Measurements from ENCODE around the gene VSNL1.

VSNL1 gene

GRCh38 chr2:17540093-17540812 is at the start of gene VSNL1:
Gene VSNL1 (plus strand): TSS chr2:17540696. CDS start chr2:17592075, 51,379 bp downstream.
- DNase-seq, result no peak

GRCh38 chr2:17495590-17495989 is 44.9 kb upstream of the VSNL1 start:
- DNase-seq, result no peak

GRCh38 chr2:17497718-17498117 is 42.8 kb upstream of the VSNL1 start:
- no peak for DNase-seq

GRCh38 chr2:17506736-17507616 is 33.5 kb upstream of the VSNL1 start:
- no peak for DNase-seq

- no peak for DNase-seq
Observed at GRCh38 chr2:17515652-17516051, 24.8 kb upstream of the VSNL1 start.

- no peak for DNase-seq
Observed at GRCh38 chr2:17517481-17518211, 22.9 kb upstream of the VSNL1 start.

- DNase-seq, result no peak
Observed at GRCh38 chr2:17518212-17519154, 22.0 kb upstream of the VSNL1 start, which contains the start of gene RAD51AP2. Gene RAD51AP2 (minus strand): TSS chr2:17518440. CDS start chr2:17518415, 25 bp downstream.

- no peak for DNase-seq
Observed at GRCh38 chr2:17519486-17519885, 21.0 kb upstream of the VSNL1 start.

GRCh38 chr2:17520761-17521160 is 19.7 kb upstream of the VSNL1 start:
- no peak for DNase-seq

- DNase-seq, result no peak
Observed at GRCh38 chr2:17521621-17522020, 18.9 kb upstream of the VSNL1 start.

- DNase-seq, result no peak
Observed at GRCh38 chr2:17522303-17522702, 18.2 kb upstream of the VSNL1 start.

- no peak for DNase-seq
Observed at GRCh38 chr2:17529771-17530170, 10.7 kb upstream of the VSNL1 start.

- DNase-seq, result no peak
Observed at GRCh38 chr2:17533546-17533945, 7.0 kb upstream of the VSNL1 start.

GRCh38 chr2:17536416-17536815 is 4.1 kb upstream of the VSNL1 start:
- no peak for DNase-seq

- no peak for DNase-seq
Observed at GRCh38 chr2:17538022-17538843, 2.3 kb upstream of the VSNL1 start.

GRCh38 chr2:17538844-17539554 is 1.5 kb upstream of the VSNL1 start:
- no peak for DNase-seq

- no peak for DNase-seq
Observed at GRCh38 chr2:17539611-17540092, 844 bp upstream of the VSNL1 start.

- DNase-seq, result no peak
Observed at GRCh38 chr2:17540813-17541530, 476 bp downstream of the VSNL1 start.

- DNase-seq, result no peak
Observed at GRCh38 chr2:17541531-17541950, 1.0 kb downstream of the VSNL1 start.

GRCh38 chr2:17542471-17542870 is 2.0 kb downstream of the VSNL1 start:
- DNase-seq, result no peak

All from GDM1 (cell line).